Urinary bladder (tissue), 4 donors: Measurements from ENCODE around the gene DNAJC13. TPM values are rescaled to one million over a fixed set of nuclear protein-coding genes. Genes with fewer than 3 reads are reported as not detected.

Experiments used
- DNase-seq: peaks from one replicate; pipeline ENCODE4 v3.0.0-alpha.2; 2015; ENCODE audit errors: extremely low spot score
- H3K27ac ChIP-seq: one replicate; pipeline ENCODE4 v1.5.1; 2013; ENCODE audit warnings: low read depth, mild to moderate bottlenecking, moderate library complexity
- H3K36me3 ChIP-seq: one replicate; pipeline ENCODE4 v1.6.1; 2013; ENCODE audit warnings: mild to moderate bottlenecking, moderate library complexity; ENCODE audit not compliant: insufficient read depth
- H3K4me1 ChIP-seq: one replicate; pipeline ENCODE4 v1.6.1; 2013; ENCODE audit warnings: mild to moderate bottlenecking, moderate library complexity; ENCODE audit not compliant: insufficient read depth
- H3K4me3 ChIP-seq: one replicate; pipeline ENCODE4 v1.5.1; 2013; ENCODE audit warnings: low read depth, low read length
- WGBS: extraction: QIAGEN DNeasy Blood & Tissue Kit; methylation state at CpG from one replicate; pipeline ENCODE4 v1.1.7; 2013; 5-methylcytosine and 5-hydroxymethylcytosine counted together
- polyA plus RNA-seq: library from polyadenylated mRNA; stranded (reverse); fragments of 200-250 nt; gene quantifications from one replicate; pipeline ENCODE4 v1.2.3, GENCODE V29; 2013
- total RNA-seq: library from RNA; depleted of rRNA; stranded (reverse); fragments of >200 nt; gene quantifications from one replicate; pipeline ENCODE4 v1.2.3, GENCODE V29; 2014
- donor health status: healthy with polysubstance abuse.
- donor health status: healthy.

Gene DNAJC13
- total and polyA plus RNA-seq, 2 donors: 17.3 to 111 TPM

GRCh38 chr3:132421832-132422231 lies 4.5 kb downstream of the DNAJC13 start:
- no peak for DNase-seq
- no peak overlapping the region for H3K27ac ChIP-seq
- H3K36me3 ChIP-seq: no peaks in the 10 kb centered on the region
- WGBS: 87% methylated on average over 4 of the region's 4 CpGs
- H3K4me3 ChIP-seq: no peak overlapping the region
- no peaks in the 10 kb centered on the region for H3K4me1 ChIP-seq

- DNase-seq: no peak
- H3K4me3 ChIP-seq: no peak overlapping the region
- 92% methylated on average over 1 of the region's 1 CpG for WGBS
- no peaks in the 10 kb centered on the region for H3K36me3 ChIP-seq
- H3K4me1 ChIP-seq: no peaks in the 10 kb centered on the region
- H3K27ac ChIP-seq: no peak overlapping the region
Observed at GRCh38 chr3:132422531-132422930, 5.2 kb downstream of the DNAJC13 start.

GRCh38 chr3:132432639-132433038 lies 15.3 kb downstream of the DNAJC13 start:
- H3K36me3 ChIP-seq: no peaks in the 10 kb centered on the region
- H3K4me1 ChIP-seq: no peaks in the 10 kb centered on the region
- H3K4me3 ChIP-seq: no peak overlapping the region
- no peak overlapping the region for H3K27ac ChIP-seq
- WGBS: 56% methylated on average over 2 of the region's 2 CpGs
- no peak for DNase-seq

GRCh38 chr3:132433121-132433520 lies 15.8 kb downstream of the DNAJC13 start:
- no peak for DNase-seq
- Histone ChIP-seq H3K4me1 (no peaks in the 10 kb centered on the region), H3K4me3 (no peak overlapping the region), H3K27ac (no peak overlapping the region), H3K36me3 (no peaks in the 10 kb centered on the region)
- 94% methylated on average over 3 of the region's 3 CpGs for WGBS

- 60% methylated on average over 3 of the region's 3 CpGs for WGBS
- no peaks in the 10 kb centered on the region for H3K4me1 ChIP-seq
- no peaks in the 10 kb centered on the region for H3K36me3 ChIP-seq
- no peak for DNase-seq
- H3K27ac ChIP-seq: no peak overlapping the region
- no peak overlapping the region for H3K4me3 ChIP-seq
Observed at GRCh38 chr3:132435224-132435910, 18.1 kb downstream of the DNAJC13 start.

- peak; percentile 47 for DNase-seq
- Histone ChIP-seq H3K4me1 (no peaks in the 10 kb centered on the region), H3K4me3 (no peak overlapping the region), H3K36me3 (no peaks in the 10 kb centered on the region), H3K27ac (no peak overlapping the region)
- WGBS: 34% methylated on average over 7 of the region's 7 CpGs
Observed at GRCh38 chr3:132435911-132436425, 18.7 kb downstream of the DNAJC13 start.

GRCh38 chr3:132443421-132443820 lies 26.1 kb downstream of the DNAJC13 start:
- no peak overlapping the region for H3K27ac ChIP-seq
- DNase-seq: no peak
- 90% methylated on average over 5 of the region's 5 CpGs for WGBS
- H3K4me1 ChIP-seq: no peaks in the 10 kb centered on the region
- no peaks in the 10 kb centered on the region for H3K36me3 ChIP-seq
- H3K4me3 ChIP-seq: no peak overlapping the region

GRCh38 chr3:132444383-132444782 lies 27.1 kb downstream of the DNAJC13 start:
- Histone ChIP-seq H3K36me3 (no peaks in the 10 kb centered on the region), H3K27ac (no peak overlapping the region), H3K4me1 (no peaks in the 10 kb centered on the region), H3K4me3 (no peak overlapping the region)
- DNase-seq: no peak

- H3K4me3 ChIP-seq: no peak overlapping the region
- H3K4me1 ChIP-seq: no peaks in the 10 kb centered on the region
- no peak overlapping the region for H3K27ac ChIP-seq
- no peaks in the 10 kb centered on the region for H3K36me3 ChIP-seq
- no peak for DNase-seq
Observed at GRCh38 chr3:132445817-132446216, 28.5 kb downstream of the DNAJC13 start.

- H3K4me1 ChIP-seq: no peaks in the 10 kb centered on the region
- H3K36me3 ChIP-seq: peaks cover 1% of the 10 kb centered on the region
- no peak overlapping the region for H3K4me3 ChIP-seq
- H3K27ac ChIP-seq: no peak overlapping the region
- 16% methylated on average over 6 of the region's 6 CpGs for WGBS
- no peak for DNase-seq
Observed at GRCh38 chr3:132448216-132448961, 31.1 kb downstream of the DNAJC13 start.

GRCh38 chr3:132456136-132456535 lies 38.8 kb downstream of the DNAJC13 start:
- 96% methylated on average over 3 of the region's 3 CpGs for WGBS
- no peak overlapping the region for H3K27ac ChIP-seq
- peaks cover 2% of the 10 kb centered on the region for H3K36me3 ChIP-seq
- H3K4me3 ChIP-seq: no peak overlapping the region
- H3K4me1 ChIP-seq: no peaks in the 10 kb centered on the region
- no peak for DNase-seq

GRCh38 chr3:132456571-132456970 lies 39.3 kb downstream of the DNAJC13 start:
- Histone ChIP-seq H3K36me3 (peaks cover 2% of the 10 kb centered on the region), H3K4me1 (no peaks in the 10 kb centered on the region), H3K27ac (no peak overlapping the region), H3K4me3 (no peak overlapping the region)
- no peak for DNase-seq
- 93% methylated on average over 3 of the region's 3 CpGs for WGBS

- no peak for DNase-seq
- Histone ChIP-seq H3K27ac (no peak overlapping the region), H3K4me1 (no peaks in the 10 kb centered on the region), H3K36me3 (peaks cover 2% of the 10 kb centered on the region), H3K4me3 (no peak overlapping the region)
- 92% methylated on average over 1 of the region's 1 CpG for WGBS
Observed at GRCh38 chr3:132457286-132457685, 40.0 kb downstream of the DNAJC13 start.

GRCh38 chr3:132459551-132459950 lies 42.2 kb downstream of the DNAJC13 start:
- H3K4me1 ChIP-seq: no peaks in the 10 kb centered on the region
- no peak overlapping the region for H3K4me3 ChIP-seq
- DNase-seq: no peak
- H3K27ac ChIP-seq: no peak overlapping the region
- peaks cover 2% of the 10 kb centered on the region for H3K36me3 ChIP-seq
- 96% methylated on average over 3 of the region's 3 CpGs for WGBS
